GM10266 (cell line): ENCODE data around the gene TOB1.

Source experiments
- DNase-seq: peaks from one replicate; pipeline ENCODE4 v3.0.0; 2012; ENCODE audit errors: extremely low spot score
- TF ChIP-seq, protein P1 (sequence below): IDR thresholded peaks from 2 replicates; pipeline ENCODE4 v1.5.1; 2012; ENCODE audit warnings: mild to moderate bottlenecking, low read depth; ENCODE audit not compliant: control insufficient read depth, insufficient read depth; ENCODE audit errors: missing control alignments

The TOB1 gene

DNA sequence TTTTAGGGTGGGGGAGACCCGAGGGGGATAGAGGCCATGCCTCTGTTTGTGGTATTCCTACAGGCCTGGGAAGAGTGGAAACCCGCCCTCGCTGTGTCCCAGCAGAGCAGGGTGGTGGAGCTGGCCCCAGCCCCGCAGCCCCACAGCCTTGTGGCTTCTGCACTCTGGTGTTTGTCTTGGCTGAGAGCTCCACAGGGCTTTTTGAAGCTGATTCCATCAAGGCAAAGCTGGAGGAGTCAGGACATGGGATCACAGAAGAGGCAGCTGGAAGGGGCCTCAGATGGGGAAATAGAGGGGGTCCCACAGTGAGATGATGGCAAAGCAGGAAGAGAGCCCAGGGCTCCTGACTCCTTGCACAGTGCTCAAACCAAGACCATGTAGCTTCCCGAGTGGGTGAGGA, 35.8 kb downstream of the TOB1 start:
- TF ChIP-seq, protein P1, sequence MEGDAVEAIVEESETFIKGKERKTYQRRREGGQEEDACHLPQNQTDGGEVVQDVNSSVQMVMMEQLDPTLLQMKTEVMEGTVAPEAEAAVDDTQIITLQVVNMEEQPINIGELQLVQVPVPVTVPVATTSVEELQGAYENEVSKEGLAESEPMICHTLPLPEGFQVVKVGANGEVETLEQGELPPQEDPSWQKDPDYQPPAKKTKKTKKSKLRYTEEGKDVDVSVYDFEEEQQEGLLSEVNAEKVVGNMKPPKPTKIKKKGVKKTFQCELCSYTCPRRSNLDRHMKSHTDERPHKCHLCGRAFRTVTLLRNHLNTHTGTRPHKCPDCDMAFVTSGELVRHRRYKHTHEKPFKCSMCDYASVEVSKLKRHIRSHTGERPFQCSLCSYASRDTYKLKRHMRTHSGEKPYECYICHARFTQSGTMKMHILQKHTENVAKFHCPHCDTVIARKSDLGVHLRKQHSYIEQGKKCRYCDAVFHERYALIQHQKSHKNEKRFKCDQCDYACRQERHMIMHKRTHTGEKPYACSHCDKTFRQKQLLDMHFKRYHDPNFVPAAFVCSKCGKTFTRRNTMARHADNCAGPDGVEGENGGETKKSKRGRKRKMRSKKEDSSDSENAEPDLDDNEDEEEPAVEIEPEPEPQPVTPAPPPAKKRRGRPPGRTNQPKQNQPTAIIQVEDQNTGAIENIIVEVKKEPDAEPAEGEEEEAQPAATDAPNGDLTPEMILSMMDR, result no peak

DNA sequence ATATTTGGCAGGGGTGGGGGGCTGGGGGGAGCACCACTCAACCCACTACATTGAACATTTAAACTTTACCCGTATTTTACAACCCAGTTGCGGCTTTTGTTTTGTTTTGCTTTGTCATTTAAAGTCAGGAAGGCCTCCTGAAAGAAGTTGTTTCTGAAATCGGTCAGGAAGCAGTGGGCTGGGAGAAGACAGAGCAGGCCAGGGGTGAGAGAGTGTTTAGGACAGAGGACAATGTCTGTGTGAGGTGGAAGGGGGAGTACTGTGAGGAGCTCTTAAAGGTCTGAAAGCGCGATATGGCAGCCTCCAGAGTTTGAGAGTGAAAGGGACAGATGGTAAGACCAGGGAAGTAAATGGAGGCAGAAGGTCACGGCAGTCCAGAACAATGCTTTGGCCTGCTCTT, 36.8 kb downstream of the TOB1 start:
- TF ChIP-seq, protein P1, result no peak
- DNase-seq, result no peak

More for the DNA sequence above, 35.8 kb downstream of the TOB1 start:
- no peak for DNase-seq

DNA sequence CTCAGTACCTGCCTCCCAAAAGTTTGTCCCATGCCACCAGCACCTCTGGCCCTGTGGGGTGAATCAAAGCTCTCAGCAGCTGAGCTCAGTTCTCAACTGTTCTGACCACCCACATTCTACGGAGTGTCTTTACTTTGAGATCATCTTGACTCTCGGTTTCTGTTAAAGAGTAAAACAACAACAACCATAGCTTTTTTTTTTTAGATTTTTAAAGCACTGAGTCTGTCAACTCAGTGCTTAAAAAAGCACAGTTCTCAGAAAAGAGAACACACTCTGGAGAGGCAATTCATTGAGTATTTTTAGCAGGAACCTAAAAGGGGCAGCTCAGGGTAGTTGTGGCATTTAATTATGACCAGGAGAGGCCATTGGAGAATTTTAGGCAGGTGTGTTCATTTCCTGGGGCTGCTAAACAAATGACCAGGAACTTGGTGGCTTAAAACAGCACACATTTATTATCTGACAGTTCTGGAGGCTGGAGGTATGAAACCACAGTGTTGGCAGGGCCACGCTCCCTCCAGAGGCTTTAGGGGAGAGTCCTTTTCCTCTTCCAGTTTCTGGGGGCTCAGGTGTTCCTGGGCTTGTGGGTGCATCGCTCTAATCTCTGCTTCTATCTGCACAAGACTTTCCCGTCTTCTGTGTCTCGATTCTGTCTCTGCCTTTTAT, 37.5 kb downstream of the TOB1 start:
- DNase-seq, result peak; percentile 81
- TF ChIP-seq, protein P1, result no peak

DNA sequence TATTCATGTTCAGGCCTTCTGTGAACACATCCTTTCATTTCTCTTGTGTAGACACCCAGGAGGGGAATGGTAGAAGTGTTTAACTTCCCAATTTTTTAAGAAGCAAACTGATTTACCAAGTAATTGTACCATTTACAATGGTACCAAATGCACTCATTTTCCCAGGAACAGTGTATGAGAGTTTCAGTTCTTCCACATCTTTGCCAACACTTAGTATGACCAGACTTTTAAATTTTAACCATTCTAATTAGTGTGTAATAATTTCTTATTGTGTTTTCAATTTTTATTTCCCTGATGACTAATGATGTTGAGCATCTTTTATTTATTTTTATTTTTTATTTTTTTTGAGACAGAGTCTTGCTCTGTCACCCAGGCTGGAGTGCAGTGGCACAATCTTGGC, 41.0 kb downstream of the TOB1 start:
- TF ChIP-seq, protein P1, result no peak

DNA sequence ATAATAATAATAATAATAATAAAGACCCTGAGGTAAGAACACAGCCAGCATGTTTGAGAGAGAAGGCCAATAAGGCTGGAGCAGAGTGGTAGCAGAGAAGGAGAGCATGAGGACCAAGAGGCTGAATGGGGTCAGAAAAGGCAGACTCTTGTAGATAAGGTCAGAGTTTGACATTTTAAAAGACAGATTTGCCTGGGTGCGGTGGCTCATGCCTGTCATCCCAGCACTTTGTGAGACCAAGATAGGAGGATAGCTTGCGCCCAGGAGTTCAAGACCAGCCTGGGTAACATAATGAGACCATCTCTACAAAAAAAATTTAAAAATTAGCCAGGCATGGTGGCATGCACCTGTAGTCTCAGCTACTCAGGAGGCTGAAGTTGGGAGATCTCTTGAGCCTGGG, 41.7 kb downstream of the TOB1 start:
- DNase-seq, result no peak
- TF ChIP-seq, protein P1, result no peak

More for the DNA sequence above, 41.0 kb downstream of the TOB1 start:
- DNase-seq, result no peak

DNA sequence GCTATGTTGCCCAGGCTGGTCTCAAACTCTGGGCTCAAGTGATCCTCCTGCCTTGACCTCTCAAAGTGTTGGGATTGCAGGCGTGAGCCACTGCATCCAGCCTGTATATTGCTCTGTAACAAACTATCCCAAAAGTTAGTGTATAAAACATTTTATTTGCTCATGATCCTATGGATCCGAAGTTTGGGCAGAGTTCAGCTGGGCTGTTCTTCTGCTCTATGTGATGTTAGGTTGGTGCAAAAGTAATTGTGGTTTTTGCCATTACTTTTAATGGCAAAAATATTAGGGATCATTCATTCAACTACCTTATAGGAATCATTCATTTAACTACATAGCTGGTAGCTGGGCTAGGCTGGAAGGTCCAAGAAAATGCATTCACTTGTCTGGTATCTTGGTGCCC, 43.6 kb downstream of the TOB1 start:
- DNase-seq, result no peak
- TF ChIP-seq, protein P1, result no peak

DNA sequence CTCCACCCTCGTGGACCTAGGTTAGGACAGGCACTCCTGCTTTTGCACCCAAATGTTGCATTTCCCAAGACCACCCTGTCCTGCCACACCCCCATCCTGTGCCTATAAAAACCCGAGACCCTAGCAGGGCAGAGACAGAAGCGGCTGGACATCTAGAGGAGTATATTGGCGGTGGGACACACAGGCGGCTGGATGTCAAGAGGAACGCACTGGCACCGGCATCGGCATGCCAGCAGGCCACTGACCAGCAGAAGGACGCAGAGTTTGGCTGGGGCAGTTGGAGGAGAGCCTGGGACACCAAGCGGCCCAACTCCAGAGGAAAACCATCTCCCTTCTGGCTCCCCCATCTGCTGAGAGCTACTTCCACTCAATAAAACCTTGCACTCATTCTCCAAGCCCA, 45.5 kb downstream of the TOB1 start:
- no peak for DNase-seq

More for the DNA sequence above, 45.5 kb downstream of the TOB1 start:
- TF ChIP-seq, protein P1, result no peak
